SK-N-SH treated with all-trans-retinoic acid at 6 μM for 48 hours (cell line): ENCODE measurements around the gene RBM42.

Experiments
- ARNTL ChIP-seq: fragments of 450-650 bp; formaldehyde crosslinking; IDR thresholded peaks from 2 replicates; pipeline ENCODE4 v1.5.0; 2020; ENCODE audit warnings: low read depth, mild to moderate bottlenecking, moderate library complexity, borderline replicate concordance
- CSDC2 ChIP-seq: fragments of 250-450 bp; sonication (Bioruptor Pico); IDR thresholded peaks from 2 replicates; pipeline ENCODE4 v1.5.0; 2020; ENCODE audit warnings: mild to moderate bottlenecking, moderate library complexity
- CSRNP3 ChIP-seq: fragments of 250-450 bp; sonication (Bioruptor Pico); IDR thresholded peaks from 2 replicates; pipeline ENCODE4 v1.5.1; 2021; ENCODE audit warnings: mild to moderate bottlenecking, moderate library complexity
- PPARA ChIP-seq: fragments of 250-450 bp; sonication (Bioruptor Pico); IDR thresholded peaks from 2 replicates; pipeline ENCODE4 v1.5.0; 2020; ENCODE audit warnings: mild to moderate bottlenecking, borderline replicate concordance
- SNAI2 ChIP-seq: fragments of 250-450 bp; sonication (Bioruptor Pico); IDR thresholded peaks from 2 replicates; pipeline ENCODE4 v1.5.0; 2020; ENCODE audit warnings: mild to moderate bottlenecking, moderate library complexity
- TOX ChIP-seq: fragments of 250-450 bp; sonication (Bioruptor Pico); IDR thresholded peaks from 2 replicates; pipeline ENCODE4 v1.8.0; 2021; ENCODE audit warnings: mild to moderate bottlenecking, moderate library complexity, borderline replicate concordance
- ZFP3 ChIP-seq: fragments of 250-450 bp; sonication (Bioruptor Pico); IDR thresholded peaks from 2 replicates; pipeline ENCODE4 v1.5.0; 2020; ENCODE audit warnings: mild to moderate bottlenecking, moderate library complexity
- ZFP30 ChIP-seq: fragments of 450-650 bp; formaldehyde crosslinking; IDR thresholded peaks from 2 replicates; pipeline ENCODE4 v1.5.0; 2022; ENCODE audit warnings: mild to moderate bottlenecking, moderate library complexity
- ZNF565 ChIP-seq: fragments of 450-650 bp; formaldehyde crosslinking; conservative IDR thresholded peaks from 2 replicates; pipeline ENCODE4 v1.5.0; 2020; ENCODE audit warnings: low read depth, mild to moderate bottlenecking, moderate library complexity
- TF ChIP-seq, protein P1 (sequence below): fragments of 250-450 bp; sonication (Bioruptor Pico); IDR thresholded peaks from 2 replicates; pipeline ENCODE4 v1.8.0; 2020; ENCODE audit warnings: mild to moderate bottlenecking, moderate library complexity, borderline replicate concordance

GRCh38 chr19:35656700-35657099 is 27.9 kb downstream of the RBM42 start:
- TF ChIP-seq ARNTL (CRISPR knock-in tag) (no peak), ZNF565 (no peak), ZFP30 (no peak), ZFP3 (CRISPR knock-in tag) (no peak), SNAI2 (CRISPR knock-in tag) (no peak), CSDC2 (CRISPR knock-in tag) (no peak), CSRNP3 (no peak), TOX (CRISPR knock-in tag) (no peak), PPARA (CRISPR knock-in tag) (no peak)
- TF ChIP-seq, protein P1, sequence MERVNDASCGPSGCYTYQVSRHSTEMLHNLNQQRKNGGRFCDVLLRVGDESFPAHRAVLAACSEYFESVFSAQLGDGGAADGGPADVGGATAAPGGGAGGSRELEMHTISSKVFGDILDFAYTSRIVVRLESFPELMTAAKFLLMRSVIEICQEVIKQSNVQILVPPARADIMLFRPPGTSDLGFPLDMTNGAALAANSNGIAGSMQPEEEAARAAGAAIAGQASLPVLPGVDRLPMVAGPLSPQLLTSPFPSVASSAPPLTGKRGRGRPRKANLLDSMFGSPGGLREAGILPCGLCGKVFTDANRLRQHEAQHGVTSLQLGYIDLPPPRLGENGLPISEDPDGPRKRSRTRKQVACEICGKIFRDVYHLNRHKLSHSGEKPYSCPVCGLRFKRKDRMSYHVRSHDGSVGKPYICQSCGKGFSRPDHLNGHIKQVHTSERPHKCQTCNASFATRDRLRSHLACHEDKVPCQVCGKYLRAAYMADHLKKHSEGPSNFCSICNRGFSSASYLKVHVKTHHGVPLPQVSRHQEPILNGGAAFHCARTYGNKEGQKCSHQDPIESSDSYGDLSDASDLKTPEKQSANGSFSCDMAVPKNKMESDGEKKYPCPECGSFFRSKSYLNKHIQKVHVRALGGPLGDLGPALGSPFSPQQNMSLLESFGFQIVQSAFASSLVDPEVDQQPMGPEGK (CRISPR knock-in tag), result no peak
